Femur (tissue), 1 donor: ENCODE data around the gene TSHZ2.
"Not testable (repeated sequence)": the region's sequence is repeated elsewhere in the genome, so short reads cannot be mapped to it uniquely, and the experiment has no call there.

Source experiments
- DNase-seq: peaks from one replicate; pipeline ENCODE4 v3.0.0-alpha.2; 2017

Gene TSHZ2

DNA sequence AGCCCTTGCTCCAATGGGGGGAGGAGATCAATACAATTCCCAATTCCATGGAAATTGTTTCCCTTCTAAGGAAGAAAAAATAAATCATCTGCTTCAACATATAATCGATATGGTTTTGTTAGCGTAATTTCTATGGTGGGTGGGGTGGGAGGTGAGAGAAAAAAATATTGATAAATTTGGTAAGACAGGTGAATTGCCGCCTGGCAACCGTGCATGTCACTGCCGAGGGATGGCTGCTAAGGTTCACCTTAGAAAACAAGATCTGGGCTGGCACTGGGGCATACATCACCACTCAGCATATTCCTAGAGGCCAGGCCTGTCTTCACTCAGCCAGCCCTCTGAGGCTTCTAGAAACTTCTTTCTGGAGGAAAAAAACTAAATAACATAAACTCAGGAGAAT lies 517.4 kb downstream of the TSHZ2 start:
- DNase-seq, result no peak

DNA sequence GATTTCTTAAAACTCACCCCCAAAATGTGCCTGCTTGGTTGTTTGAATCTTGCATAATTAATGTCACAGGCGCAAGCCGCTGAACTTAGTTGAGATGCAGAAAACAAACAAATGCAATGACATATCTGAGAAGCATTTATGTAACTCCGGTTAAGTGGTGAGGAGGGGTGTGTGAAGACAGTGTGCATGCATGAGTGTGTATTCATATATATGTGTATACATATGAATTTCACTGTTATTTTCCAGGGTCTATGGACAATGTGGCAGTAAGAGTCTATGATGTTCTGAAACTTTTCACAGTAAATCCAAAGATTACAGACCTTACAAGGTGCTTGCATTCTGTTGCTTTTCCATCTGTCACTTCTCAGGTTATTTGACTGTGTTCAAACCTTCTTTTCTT lies 518.5 kb downstream of the TSHZ2 start:
- DNase-seq, result no peak

DNA sequence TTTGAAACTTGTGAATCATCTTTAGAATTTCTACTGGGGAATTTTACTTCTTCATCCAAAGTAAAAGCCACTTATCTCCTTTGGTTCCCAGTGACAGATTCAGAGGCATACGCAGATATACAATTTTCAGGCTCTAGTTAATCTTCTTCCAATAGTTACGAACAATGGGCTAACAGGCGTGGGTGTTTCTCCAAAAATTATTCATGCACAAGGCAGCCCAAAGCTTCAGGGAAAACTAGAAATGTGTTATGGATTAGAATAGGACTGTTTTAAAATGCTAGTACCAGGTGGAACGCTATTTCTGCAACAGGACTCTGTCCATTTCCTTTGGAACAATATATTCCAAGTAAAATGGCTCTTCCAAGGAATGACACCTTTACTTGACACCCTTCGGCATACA lies 519.3 kb downstream of the TSHZ2 start:
- DNase-seq, result no peak

DNA sequence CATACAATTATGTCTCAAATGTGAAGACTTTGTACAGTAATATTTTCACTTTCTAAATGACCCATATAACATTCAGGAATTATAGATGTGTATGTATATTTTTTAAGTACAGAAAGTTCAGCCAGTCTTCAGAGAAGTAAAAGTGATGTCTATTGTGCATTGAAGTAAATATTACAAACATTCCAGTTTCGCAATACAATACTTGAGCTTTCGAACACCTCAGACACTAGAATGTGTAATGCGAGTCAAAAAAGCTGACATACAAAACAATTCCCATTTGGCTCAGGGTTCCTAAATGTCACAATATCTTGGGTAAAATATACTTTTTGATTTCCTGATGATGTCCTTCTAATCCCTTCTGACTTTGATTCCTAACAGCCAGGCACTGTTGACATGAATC lies 520.1 kb downstream of the TSHZ2 start:
- DNase-seq, result no peak

DNA sequence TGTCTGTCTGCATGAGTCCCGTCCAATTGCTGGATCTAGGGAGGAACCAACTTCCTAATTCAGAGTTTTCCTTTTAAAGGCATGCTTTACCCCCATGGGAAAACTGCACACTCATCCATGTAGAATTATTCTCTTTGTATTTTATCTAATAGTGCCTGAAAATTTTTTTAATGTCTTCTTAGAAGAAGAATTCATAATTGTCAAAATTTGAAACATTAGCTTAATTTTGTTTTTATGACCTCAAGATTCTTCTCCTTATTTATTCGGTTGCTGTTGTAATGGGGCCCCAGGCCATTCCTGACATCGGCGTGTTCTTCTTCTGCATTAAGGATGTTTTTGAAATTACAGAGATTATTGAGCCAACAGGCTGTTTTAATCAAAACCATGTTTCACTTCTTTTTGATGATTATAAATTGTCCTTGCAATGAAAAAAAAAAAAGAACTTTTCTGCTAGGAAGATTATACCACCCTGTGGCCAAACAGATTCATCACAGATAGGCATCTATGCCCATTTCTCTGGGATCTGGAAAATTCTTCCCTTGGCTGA lies 521.2 kb downstream of the TSHZ2 start:
- no peak for DNase-seq

DNA sequence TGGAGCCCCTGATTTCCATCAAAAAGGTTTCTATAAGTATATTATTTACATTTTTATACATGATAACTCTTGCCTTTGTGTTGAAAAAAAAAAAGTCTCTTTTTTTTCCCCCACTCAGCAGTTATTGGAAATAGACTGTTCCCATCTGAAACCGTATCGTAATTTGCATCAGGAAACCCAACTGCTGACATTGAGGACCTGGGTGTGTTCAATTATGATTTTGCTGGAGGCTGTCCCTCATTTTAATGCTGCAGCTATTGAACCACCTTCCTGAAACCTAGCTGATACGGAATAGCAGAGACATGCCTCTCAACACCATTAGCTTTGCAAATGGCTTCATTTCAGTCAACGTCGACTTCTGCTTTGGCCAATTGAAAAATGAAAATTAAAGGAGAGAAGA lies 522.6 kb downstream of the TSHZ2 start:
- no peak for DNase-seq

DNA sequence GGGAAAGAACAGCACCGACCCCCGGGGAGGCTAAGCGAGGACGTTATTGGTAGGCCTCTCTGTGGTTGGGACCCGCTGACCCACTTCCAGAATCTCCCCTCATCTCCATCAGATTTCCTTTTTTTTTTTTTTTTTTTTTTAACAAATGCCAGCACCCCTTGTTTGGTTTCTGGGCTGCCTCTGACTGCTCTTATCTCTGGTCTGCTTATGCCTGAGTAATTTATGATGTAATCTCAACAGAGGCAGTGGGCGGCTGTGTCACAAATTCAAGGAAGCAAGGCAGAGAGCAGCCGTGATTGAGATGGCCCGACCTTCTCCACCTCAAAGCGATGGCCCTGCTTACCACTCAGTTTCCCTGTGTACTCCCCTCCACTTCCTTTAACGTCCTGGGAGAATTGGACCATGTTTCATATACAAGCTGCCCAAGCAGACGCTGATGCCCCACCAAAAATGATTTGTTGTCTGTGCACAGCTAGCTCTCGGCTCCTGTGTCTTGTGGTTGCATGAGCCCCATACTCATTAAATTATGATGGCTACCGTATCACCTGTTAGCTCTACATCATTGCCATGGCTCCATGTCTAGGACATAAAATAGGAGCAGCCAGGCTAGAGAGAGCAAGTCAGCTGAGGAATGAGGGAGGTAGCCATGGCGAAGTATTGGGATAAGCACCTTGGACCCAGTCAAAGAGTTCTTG lies 523.4 kb downstream of the TSHZ2 start:
- DNase-seq, result no peak

DNA sequence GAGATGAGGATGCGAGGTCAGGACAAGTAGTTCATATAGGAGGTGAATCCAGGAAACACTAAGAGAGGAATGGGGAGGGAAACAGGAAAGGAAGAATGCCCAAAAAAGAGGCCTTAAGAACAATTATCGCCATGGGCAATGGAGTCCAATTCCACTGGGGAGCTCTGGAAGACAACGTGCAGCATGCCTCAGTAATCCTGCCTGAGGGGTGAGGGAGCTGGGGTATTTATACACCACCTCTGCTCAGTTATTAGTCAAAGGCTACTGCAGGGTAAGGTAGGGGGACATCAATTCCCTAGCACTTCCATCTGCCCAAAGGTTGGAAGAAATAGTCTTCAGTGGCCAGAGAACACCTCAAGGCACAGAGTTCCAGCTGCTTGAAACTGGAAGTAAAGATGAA lies 525.1 kb downstream of the TSHZ2 start:
- no peak for DNase-seq

DNA sequence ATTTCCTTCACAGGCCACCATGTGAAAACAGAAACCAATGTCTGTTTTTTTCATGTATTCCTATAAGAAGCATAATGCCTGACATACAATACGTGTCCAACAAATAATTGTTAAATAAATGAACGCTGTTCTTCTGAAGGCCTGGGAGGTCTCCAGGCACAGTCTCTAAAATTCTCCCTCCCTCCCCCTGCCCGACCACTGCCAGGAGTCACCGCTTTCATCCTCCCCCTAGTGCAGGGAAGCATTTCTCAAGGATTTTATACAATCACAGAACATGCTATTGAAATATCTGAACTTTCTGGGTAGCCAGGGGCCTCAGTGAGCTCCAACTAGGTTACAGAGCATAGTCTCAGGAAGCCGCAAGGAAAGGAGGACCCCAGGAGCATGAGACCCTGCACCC lies 526.2 kb downstream of the TSHZ2 start:
- DNase-seq, result no peak

DNA sequence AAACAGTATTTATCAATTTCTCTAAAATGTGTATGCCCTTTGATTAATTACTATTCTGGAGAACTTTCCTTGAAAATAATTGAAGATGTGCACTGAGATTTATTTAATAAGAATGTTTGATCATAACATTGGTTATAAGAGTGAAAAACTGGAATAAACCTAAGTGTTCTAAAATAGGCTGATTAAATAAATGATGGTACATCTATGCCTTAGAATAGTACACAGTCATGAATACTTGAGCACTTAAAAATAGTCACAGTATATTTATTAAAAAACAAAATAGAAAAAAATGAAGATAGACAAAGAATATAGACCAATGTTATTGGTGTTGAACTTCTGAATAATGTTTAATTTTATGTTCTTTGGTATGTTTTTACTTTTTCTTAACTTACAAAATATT lies 528.5 kb downstream of the TSHZ2 start:
- DNase-seq, result no peak

DNA sequence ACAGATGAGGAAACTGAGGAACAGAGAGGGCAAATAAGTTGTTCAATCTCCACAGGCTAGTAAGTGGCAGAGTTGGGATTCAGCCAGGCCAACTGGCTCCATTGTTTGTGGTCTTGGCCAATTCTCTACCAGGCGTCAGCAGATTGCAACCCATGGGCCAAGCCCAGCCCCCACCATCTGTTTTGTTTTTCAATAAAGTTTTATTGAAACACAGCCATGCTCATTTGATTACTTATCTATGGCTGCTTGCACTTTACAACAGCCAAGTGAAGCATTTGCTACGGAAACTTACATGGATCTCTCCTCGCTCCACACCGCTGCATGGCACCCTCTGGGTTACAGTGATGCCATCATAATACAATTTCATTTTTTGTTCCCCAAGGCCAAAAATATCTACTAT lies 530.7 kb downstream of the TSHZ2 start:
- no peak for DNase-seq

DNA sequence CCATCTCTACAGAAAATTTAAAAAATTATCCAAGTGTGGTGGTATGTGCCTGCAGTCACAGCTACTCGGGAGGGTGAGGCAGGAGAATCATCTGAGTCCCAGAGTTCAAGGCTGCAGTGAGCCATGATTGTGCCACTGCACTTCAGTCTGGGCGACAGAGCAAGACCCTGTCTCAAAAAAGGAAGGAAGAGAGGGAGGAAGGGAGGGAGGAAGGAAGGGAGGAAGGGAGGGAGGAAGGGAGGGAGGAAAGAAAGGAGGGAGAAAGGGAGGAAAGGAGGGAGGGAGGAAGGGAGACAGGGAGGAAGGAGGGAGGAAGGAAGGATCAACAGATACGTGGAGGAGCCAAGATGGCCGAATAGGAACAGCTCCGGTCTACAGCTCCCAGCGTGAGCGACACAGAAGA lies 531.4 kb downstream of the TSHZ2 start:
- DNase-seq, result no peak

DNA sequence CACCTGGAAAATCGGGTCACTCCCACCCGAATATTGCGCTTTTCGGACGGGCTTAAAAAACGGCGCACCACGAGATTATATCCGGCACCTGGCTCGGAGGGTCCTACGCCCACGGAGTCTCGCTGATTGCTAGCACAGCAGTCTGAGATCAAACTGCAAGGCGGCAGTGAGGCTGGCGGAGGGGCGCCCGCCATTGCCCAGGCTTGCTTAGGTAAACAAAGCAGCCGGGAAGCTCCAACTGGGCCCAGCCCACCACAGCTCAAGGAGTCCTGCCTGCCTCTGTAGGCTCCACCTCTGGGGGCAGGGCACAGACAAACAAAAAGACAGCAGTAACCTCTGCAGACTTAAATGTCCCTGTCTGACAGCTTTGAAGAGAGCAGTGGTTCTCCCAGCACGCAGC lies 531.9 kb downstream of the TSHZ2 start:
- not testable (repeated sequence) for DNase-seq

DNA sequence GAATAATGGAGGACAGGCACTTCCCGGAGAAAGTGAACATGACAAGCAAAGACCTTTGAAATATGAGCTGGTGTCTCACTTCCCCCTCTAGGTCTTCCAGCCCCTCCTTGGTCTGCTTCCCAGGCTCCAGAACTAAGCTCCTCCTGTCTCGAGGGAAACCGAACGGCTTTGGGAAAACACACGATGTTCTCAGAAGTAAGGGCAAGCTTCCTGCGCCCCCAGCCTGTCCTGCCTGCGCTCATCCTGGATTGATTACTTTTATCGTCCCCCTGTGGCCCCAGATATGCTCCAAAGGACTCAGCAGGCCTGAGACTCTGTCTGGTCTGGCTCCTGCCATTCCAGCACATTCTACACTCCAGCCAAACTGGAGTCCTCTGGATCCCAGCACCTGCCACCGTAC lies 538.1 kb downstream of the TSHZ2 start:
- no peak for DNase-seq

DNA sequence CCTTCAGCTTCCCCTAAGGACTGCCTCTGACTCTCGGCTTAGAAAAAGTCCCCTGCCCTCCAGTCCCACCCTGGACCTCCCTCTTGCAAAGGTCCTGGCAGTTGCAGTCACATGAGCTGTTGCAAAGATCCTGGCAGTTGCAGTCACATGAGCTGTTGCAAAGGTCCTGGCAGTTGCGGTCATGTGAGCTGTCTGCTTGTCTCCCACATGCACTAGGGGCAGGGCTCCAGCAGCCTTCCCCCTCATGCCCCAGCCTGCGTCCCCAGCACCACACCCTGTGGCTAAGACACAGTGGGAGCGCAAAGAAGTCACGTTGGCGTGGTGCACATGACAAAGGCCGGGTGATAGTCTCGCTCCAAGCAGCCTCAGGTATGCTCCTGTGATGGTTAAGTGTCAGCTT lies 538.5 kb downstream of the TSHZ2 start:
- no peak for DNase-seq

DNA sequence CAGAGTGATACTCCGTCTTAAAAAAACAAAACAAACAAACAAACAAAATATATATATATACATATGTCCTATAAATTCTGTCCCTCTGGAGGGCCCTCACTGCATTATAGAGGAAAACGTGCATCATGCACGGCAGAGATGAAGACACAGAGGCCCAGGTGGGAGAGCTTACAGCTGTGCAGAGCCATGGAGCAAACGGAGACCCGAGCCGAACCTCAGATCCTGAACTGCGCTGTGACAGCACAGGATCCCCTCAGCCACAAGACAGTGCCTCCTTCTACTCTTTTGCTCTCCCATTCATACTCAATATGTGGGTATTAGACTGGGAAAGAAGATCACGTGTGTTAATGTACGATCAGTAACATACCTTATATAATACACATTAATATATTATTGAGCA lies 539.9 kb downstream of the TSHZ2 start:
- no peak for DNase-seq

DNA sequence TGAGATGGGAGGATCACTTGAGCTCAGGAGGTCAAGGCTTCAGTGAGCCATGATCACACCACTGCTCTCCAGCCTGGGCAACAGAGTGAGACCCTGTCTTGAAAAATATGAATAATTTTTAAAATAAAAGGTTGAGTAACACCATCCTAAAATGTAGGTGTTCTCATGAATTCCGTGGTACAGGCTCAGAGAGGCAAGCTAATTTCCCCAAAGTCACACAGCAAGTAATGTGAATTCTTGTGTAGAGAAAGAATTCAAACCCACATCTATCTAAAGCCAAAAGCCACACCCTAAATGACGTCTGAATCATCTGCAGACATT lies 541.0 kb downstream of the TSHZ2 start:
- no peak for DNase-seq

DNA sequence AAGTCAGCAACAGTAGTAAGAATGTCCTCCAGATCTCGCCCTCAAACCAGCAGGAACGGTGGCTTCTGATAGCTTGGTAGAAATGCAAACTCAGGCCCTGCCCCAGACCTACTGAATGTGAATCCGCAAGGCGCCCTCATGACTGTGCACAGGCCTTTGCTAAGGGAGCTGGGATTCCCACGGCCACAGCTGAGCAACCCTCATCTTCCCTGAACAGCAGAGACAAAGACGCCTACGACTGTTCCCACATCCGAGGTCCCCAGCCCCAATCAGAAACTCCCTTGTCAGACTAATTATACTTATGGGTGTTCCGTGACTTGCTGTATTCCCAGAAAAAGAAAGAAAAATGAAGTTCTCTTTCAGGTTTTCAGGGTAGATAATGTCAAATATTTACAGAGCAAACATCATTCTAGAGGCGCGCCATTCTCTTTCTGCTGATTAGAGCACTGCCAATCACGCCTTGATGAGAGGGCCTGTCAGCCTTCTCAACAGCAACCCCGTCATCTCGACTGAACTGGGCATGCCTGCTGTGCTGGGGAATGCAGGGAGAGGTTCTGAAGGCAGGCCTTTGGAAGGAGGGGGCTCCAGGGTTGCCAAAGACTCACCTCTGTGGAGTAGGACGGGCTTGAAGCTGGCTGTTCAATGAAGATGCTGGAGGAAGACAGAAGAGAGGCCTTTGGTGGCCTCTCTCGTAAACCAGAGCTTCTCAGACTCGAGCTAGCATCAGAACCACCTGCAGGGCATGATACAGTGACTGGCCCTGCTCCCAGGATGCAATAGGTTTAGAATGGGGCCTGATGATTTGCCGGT lies 541.5 kb downstream of the TSHZ2 start:
- DNase-seq, result no peak

DNA sequence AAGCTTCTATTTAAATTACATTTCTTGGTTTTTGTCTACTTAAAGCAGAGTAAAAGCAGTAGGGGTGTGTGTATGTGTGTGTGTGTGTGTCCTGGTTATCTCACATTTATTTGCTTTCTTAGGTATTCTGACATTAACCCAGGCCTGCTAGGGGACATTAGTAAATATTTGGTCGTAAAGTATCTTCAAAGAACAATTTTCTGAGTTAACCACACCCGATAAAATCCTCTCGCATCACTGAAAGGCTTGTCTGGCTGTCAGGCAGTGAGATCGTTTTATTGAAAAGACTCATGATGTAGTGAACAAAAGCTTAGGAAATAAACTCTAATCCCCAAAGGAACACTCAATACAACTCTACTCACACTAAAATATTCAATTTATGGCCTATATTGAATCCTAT lies 543.6 kb downstream of the TSHZ2 start:
- no peak for DNase-seq

DNA sequence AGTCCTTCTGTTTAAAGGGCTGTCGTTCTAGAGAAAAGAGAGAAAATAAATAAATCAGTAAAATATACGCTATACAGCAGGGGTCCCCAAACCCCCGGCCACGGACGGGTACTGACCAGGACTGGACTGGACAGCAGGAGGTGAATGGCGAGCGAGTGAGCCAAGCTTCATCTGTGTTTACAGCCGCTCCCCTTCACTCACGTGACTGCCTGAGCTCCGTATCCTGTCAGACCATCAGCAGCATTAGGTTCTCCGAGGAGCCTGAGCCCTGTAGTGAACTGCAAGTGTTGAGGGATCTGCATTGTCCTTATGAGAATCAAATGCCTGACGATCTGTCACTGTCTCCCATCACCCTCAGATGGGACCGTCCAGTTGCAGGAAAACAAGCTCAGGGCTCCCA lies 545.0 kb downstream of the TSHZ2 start:
- DNase-seq, result no peak

DNA sequence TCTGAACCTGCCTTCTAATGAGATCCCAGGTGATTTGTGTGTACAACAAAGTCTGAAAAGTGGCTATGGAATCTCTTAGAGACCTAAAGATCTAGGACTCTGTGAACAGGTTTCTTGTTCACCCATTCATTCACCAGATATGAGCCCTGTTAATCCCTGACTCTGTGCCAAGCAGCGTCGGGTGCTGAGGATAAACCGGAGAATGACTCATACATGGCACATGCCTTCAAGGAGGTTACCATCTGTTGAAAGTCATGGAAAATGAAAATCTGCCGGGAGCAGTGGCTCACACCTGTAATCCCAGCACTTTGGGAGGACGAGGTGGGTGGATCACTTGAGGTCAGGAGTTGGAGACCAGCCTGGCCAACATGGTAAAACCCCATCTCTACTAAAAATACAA lies 549.3 kb downstream of the TSHZ2 start:
- DNase-seq, result not testable (repeated sequence)

DNA sequence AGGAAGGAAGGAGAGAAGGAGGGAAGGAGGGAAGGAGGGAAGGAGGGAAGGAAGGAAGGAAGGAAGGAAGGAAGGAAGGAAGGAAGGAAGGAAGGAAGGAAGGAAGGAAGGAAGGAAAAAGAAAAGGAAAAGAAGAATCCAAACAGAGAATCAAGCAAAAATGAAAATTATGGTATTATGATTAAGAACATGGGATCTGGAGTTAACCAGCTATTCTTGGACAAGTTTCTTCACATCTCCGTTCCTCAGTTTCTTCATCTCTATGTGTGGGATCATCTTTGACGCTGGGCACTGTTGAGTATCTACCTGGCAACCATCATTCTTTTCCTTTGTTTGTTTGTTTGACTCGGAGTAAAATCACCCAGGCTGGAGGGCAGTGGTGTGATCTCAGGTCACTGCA lies 549.9 kb downstream of the TSHZ2 start:
- no peak for DNase-seq

DNA sequence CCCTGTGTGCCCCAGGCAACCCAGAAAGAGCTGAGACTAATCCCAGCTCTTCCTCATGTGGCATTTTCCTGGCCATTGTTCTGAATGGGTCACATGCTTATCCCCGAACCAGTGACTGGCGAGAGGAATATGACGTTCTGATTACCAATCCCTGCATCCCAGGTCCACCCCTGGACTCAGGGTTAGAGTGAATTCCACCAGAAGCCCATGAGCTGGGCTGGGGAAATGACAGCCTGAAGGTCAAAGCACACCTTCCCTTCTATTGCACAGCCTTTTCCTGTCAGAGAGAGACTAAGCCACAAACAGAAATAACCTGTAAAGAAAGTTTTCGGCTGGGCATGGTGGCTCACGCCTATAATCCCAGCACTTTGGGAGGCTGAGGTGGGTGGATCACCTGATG lies 550.5 kb downstream of the TSHZ2 start:
- no peak for DNase-seq

DNA sequence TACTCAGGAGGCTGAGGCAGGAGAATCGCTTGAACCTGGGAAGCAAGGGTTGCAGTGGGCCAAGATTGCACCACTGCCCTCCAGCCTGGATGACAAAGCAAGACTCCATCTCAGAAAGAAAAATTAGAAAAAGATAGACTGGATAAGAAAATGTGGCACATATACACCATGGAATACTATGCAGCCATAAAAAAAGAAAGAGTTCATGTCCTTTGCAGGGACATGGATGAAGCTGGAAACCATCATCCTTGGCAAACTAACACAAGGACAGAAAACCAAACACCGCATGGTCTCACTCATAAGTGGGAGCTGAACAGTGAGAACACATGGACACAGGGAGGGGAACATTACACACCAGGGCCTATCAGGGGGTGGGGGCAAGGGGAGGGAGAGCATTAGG lies 551.5 kb downstream of the TSHZ2 start:
- not testable (repeated sequence) for DNase-seq
